HG03045 (cell line): ENCODE data around the gene GMFB.

ENCODE experiments used
- ATAC-seq: cut with Tn5 transposase; IDR thresholded peaks from one replicate; pipeline ENCODE4 v1.9.1; 2021; ENCODE audit warnings: mild to moderate bottlenecking, moderate library complexity; ENCODE audit not compliant: unreplicated experiment

Gene GMFB

GRCh38 chr14:54488646-54489317 lies at the start of gene GMFB:
TSS of gene GMFB (minus strand) at chr14:54488980. CDS start at chr14:54488927, 53 bp downstream.
- peak; percentile 91 for ATAC-seq

GRCh38 chr14:54538055-54538454 lies 49.3 kb upstream of the GMFB start:
- ATAC-seq, result no peak

DNA sequence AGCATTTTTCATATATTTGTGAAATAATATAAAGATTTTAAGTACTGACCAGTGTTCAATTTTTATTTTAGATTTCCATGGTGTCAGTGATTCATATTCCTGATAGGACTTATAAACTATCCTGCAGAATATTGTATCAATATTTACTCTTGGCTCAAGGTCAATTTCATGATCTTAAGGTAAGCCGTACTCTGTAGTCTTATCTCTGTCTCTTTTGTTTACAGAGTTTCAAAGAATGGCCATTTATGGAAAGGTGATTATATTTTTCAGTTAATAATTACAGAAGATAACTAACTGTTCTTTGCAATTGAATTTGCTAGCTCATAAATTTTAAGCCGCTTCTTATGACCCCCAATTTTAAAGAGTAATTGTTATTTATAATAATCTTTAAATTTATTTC lies 48.9 kb upstream of the GMFB start:
- no peak for ATAC-seq

DNA sequence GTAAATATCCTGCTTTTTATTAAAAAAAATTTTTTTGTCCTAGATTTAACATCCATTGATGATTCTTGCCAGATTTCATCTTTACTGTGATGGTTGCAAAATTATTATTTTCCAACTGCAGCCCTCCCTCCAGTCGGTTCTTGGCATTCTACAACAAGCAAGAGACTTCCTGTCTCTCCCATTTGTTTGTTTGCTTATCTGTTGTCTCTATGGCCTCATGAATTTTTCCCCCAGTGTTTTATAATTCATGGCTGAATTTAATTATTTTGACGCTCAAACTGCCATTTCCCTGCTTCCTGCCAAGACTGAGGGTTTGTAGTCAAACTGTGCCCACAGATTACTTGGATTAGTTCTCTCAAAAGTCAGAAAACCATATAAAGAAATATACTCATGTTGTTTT lies 46.9 kb upstream of the GMFB start:
- no peak for ATAC-seq

DNA sequence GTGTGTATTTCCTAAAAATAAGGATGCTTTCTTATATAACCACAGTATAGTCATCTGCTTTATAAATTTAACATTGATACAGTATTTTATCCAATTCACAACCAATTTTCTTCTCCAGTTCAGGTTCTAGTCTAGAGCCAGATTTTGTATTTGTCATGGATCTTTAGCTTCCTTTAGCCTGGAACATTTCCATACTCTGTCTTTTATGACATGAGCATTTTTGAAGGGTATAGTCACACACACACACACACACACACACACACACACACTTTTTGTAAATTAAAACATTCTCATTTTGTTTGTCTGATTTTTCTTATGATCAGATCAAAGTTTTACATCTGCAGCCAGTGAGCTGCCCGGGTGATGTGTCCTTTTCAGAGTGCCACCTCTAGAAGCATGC lies 46.3 kb upstream of the GMFB start:
- no peak for ATAC-seq

DNA sequence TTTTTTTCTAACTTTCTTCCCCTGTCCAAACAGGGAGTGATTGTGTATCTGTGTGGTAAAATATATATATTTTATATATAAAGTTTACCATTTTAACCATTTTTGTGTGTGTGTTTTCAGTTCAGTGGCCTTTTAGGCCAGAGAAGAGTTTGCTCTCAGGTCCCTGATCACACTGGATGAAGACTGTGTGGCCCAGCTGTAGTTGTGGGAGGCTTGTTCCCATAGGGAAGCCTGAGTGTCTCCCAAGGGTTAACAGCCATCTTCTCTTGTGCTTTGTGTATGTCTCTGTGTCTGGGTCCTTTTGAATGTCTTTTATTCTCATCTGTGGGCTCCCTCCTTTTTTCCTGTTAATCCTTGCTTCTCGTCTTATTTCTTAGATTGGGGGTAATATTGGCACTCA lies 44.3 kb upstream of the GMFB start:
- no peak for ATAC-seq

DNA sequence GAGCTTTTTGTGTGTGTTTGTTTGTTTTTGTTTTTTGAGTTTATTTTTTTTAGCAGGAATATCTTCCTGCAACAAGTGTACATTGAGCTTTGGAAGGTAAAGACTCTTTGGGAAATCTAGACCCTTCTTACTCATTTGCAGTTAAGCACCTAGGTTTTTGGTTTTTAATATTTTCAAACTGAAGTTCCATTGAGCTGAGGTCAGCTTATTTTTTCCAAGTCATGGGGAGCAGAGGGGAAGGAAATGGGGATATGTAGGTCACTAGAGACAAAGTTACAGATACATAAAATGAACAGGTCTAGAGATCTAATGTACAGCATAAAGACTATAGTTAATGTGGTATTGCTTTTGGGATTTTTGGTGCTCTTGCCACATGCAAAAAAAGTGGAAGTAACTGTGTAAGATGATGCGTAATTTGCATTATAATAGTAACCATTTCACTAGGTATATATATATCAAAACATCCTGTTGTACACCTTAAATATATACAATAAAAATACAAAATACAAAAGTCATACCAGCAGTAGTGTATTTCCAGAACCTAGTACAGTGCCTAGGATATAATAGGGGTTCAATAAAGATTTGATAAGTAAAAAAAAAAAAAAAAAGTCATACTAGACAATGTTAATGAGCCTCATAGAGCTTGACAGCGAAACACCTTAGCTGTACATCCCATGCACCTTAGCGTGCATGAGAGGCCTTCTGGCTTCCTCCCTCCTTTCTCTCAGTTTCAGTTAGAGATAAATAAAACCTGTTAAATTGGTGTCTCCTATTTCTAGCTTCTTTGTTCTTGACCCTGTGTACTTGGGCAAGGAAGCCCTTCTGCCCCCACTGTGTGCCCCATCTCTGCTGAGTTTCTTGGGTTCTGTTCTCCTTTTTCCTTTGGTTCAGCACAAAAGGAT lies 43.6 kb upstream of the GMFB start:
- peak; percentile 80 for ATAC-seq

DNA sequence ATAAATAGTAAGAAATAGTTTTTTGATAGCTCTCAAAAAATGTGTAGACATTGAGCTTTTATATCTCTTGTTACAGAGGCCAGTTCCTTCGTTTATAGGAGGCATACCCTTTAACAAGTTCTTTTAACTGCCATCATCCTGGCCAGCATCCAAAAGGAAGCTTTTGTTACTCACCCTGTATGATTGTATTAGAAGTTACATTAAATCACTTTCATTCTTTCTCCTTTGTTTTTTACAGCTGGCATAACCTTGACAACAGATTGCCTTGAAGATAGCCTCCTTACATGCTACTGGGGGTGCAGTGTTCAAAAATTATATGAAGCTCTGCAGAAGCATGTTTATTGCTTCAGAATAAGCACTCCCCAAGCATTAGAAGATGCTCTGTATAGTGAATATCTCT lies 41.0 kb upstream of the GMFB start:
- no peak for ATAC-seq

GRCh38 chr14:54528973-54529372 lies 40.2 kb upstream of the GMFB start:
- ATAC-seq, result no peak

GRCh38 chr14:54524410-54524809 lies 35.6 kb upstream of the GMFB start:
- ATAC-seq, result no peak

- no peak for ATAC-seq
Observed at GRCh38 chr14:54516709-54517108, 27.9 kb upstream of the GMFB start.

DNA sequence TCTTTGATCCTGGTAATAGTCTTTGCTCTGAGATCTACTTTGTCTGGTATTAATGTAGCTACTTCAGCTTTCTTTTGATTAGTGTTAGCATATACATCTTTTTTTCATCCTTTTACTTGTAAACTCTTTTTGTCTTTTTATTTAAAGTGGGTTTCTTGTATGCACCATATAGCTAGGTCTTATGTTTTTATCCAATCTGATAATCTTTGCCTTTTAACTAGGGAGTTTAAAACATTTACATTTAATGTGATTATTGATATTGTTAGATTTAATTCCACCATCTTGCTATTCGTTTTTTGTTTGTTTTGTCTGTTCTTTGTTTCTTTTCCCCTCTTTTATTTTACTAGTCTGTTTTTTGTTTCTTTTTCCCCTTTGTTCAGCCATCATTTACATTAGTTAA lies 26.9 kb upstream of the GMFB start:
- ATAC-seq, result no peak

DNA sequence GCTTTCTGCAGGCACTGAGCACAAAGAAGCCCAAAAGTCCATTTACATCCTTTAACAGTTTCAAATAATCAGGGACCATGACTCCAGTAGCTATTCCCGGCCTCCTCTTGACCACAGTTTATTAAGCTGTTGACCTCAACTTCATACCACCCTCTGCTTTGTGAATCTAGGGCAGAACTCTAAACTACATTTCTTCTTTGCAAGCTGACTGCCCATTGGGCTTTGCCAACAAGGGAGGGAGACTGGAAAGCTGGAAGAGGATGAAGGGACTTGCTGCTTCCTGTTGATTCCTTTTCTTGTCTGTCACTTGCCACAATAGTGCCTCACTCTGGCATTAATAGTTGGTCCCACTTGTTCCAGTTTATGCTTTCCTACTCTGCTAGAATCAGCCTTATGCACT lies 23.6 kb upstream of the GMFB start:
- no peak for ATAC-seq

DNA sequence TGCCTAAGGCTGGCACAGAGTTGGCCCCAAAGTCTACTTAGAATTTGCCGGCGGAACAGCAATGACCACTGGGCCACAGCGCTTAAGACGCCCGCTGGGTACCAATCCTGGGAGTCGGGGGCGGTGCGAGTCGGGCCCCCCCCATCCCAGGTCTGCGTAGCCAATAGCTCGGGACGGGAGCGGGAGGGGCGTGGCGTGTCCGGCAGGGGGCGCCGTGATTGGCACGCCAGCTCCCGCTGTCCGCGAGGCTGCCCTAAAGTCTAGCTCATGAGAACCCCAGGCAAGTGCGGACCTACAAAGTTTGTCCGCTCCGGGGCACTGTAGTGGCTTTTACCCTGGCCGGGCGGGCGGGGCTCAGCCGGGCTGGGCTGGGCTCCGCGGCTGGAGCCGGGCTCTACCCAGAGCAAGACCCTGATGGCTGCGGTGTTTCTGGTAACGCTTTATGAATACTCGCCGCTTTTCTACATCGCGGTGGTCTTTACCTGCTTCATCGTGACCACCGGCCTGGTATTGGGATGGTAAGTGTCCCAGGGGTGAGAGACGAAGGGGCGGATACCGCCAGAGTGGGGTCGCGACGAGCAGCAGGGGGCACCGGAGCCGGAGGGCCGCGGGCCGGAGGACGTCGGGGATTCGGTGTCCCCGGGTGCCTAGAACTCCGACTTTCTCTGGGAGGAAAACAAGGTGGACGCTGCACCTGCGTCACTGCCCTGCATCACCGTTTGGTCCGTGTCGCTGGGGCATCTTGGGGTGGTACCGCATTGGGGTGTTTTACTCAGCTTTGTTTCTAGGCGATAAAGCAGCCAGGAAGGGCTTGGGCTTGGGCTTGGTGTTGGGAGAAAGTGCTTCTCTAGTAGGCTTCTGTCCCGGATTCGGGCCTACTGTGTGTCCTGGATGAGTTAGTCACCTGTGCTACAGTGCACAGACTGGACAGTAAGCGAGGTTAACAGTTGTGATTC lies 21.0 kb upstream of the GMFB start, which contains the start of gene CGRRF1:
TSS of gene CGRRF1 (plus strand) at position 361 of the 956 bp plus-strand sequence. CDS start at position 415, 54 bp downstream.
- peak; percentile 97 for ATAC-seq

- no peak for ATAC-seq
Observed at GRCh38 chr14:54503486-54503885, 14.7 kb upstream of the GMFB start.

DNA sequence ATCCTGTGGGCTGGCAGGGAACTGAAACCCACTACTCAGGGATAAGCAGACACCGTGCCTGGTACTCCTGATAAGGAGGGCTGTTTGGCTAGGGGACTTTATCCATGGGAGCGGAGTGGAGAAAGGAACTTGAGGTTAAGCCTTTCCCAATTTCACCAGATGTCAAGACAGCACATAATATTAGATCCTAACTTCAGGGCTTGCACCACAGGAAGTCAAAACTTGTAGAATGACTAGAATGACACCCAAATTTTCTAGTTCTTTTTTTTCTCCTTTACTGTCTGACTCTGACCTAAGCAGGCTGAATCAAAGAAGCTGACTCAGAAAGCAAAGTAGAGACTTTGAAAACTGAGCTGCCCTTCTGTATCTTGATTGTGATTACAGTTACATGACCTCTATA lies 13.8 kb upstream of the GMFB start:
- ATAC-seq, result no peak

DNA sequence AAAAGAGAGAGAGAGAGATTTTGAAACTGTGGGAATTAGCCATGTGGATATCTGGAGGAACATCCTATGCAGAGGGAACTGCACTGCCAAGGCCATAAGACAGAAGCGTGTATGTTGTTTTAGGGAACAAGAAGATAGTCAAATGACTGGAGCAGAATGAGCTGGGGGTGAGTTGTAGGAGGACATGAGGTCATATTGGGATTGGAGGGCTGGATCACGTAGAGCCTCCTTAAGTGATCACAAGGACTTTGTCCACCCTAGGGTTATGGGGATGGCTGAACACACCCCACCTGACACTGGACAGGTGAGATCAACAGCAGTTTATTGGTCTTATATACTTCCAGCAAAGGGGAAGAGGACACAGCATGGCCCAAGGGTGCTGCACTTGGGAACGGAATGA lies 12.7 kb upstream of the GMFB start:
- ATAC-seq, result no peak

DNA sequence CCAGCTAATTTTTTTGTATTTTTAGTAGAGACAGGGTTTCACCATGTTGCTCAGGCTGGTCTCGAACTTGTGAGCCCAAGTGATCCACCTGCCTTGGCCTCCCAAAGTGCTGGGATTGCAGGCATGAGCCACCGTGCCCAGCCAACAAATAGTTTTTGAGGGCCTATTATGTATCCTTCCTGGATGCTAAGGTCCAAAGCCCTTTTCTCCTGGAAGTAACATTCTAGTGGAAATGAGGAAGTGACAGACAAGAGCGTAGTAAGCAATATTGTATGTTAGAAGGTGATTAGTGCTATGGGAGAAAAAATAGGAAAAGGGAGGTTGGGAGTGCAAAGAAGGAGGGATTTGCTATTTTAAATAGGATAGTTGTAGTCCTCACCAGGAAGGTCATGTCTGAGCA lies 12.0 kb upstream of the GMFB start:
- no peak for ATAC-seq

GRCh38 chr14:54498579-54498978 lies 9.8 kb upstream of the GMFB start:
- no peak for ATAC-seq

- no peak for ATAC-seq
Observed at GRCh38 chr14:54498095-54498531, 9.3 kb upstream of the GMFB start.

- no peak for ATAC-seq
Observed at GRCh38 chr14:54497224-54497623, 8.4 kb upstream of the GMFB start.
